ENCODE measurements around the gene LCT. TPM values are rescaled to one million over a fixed set of nuclear protein-coding genes. Genes with fewer than 3 reads are reported as not detected.

LCT gene
- 0.07 TPM in 1 of 2 replicates, not detected in the other for total RNA-seq

DNA sequence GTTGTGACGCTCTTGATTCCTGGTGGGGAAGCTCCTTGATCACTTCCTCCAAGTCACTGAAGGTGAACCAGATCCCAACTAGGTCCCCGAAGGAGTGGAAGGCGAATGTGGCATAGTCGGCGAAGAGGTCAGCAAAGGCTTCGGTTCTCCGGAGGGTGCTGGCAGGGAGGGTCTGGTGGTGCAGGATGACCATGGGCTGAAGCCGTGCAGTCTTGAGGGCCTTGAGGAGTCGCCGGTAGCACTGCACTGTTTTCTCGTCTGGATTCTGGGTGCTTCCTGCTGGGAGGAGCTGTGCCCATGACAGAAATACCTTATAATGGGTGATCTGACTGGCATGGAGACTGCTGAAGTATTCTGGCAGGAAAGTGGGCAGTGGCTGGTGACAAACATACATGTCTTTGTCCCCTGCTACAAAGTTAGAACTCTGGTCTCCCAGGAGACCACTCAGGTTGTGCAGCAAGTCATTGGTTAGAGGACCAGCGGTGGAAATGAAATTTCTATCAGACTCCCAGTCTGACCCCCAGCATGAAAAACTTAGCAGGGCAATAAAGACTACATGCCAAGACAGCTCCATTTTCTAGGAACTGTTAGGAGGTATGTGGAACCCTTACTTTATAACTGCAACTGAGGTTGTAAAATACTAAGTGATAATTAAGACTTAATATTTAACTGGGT, at the start of gene LCT:
TSS of gene LCT (minus strand) at position 589 of the 675 bp plus-strand sequence. CDS start at position 574, 15 bp downstream.

GRCh38 chr2:135876066-135876711, 39.2 kb upstream of the LCT start, which contains the start of gene MCM6:
Gene MCM6 (minus strand): TSS chr2:135876443. CDS start chr2:135876365, 78 bp downstream.

DNA sequence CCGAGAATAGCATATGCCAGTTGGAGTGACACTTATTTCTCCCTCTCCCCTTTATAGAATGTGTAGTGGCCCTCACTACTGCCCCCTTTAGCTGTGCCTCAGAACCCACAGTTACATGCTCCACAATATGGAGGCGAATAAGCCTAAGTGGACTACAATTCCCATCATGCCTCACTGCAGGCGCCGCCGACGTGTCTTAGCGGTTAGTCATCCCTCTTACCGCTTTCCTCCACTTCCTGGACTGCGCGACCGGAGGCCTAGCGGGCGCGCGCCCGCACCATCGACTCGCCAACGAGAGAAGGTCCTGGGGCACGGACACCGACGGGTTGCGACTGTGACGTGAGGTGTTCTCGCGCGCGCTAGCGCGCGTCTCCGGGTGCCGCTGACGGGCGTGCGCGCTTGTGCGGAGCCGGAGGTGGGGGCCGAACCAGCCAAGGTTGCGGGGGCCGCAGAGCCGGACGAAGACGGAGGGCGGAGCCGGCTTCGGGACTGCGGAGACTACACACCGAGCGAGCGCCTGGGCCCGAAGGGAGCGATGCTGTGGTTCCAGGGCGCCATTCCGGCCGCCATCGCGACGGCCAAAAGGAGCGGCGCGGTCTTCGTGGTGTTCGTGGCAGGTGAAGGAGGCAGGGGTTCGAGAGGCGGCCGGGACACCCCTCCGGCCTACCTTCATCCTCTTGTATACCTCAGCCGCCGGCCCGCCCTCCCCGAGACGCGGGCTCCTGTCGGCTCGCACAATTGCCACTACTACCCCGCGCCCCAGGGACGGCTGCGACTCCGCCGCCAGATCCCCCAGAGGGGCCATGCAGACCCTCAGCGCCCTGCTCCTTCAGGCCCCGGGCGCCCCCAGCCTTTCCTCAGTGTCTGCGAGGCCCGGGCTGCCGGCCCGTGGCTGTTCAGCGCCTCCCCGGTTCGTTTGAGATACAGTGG, 95.3 kb downstream of the LCT start, which contains the start of gene UBXN4:
TSS of gene UBXN4 (plus strand) at position 461 of the 930 bp plus-strand sequence. CDS start at position 536, 75 bp downstream.

Other genes starting within 250 kb of the LCT start
- 60.5 and 90.5 TPM in 2 replicates for gene UBXN4, start 95.3 kb downstream of the LCT start, total RNA-seq
- gene MCM6, start 39.3 kb upstream of the LCT start, total RNA-seq: 5.1 and 5.8 TPM in 2 replicates
- gene DARS1, start 148.4 kb upstream of the LCT start, total RNA-seq: 80.3 and 142 TPM in 2 replicates